Left forelimb (tissue), 1 donor: ENCODE results near the gene QTRT2.

Experiments used
- DNase-seq: peaks from one replicate; pipeline ENCODE4 v3.0.0-alpha.2; 2018; ENCODE audit warnings: low spot score

The QTRT2 gene

GRCh38 chr3:114122027-114122709 is 65.6 kb downstream of the QTRT2 start:
- no peak for DNase-seq

GRCh38 chr3:114126461-114126860 is 69.9 kb downstream of the QTRT2 start:
- DNase-seq = no peak

DNA sequence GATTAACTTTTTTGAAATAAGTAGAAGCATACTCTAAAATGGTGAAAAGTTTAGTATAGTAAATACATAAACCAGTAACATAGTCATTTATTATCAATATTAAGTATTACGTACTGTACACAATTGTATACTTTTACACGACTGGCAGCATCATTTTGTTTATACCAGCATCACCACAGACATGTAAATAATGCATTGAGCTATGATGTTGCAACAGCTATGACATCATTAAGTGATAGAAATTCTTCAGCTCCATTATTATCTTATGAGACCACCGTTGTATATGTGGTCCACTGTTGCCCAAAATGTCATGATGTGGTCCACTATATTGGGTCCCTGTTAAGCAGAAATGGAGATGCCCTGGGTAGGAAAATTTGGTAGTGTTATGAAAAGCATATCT is 71.0 kb downstream of the QTRT2 start:
- DNase-seq = no peak

DNA sequence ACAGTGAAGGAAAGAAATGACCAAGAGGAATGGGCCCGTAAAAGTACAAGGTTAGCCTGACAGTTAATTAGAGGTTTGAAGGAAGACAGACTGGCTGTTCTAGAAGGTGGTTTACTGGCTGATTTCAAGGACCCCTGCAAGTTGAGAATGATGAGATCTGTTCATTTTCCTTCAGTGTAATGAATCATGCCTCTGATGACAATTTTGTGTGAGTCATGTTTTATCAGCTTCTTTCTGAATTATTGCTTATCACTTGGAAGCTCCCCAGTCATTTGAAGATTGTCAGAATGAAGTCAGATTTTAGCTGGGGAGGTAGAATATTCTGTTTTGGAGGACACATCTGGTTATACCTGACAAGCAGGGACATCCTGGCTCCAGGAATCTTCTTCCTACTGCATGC is 71.7 kb downstream of the QTRT2 start:
- no peak for DNase-seq

- DNase-seq = no peak
Measured at GRCh38 chr3:114128826-114129225, 72.3 kb downstream of the QTRT2 start.

GRCh38 chr3:114132500-114132899 is 76.0 kb downstream of the QTRT2 start:
- DNase-seq = no peak

- no peak for DNase-seq
Measured at GRCh38 chr3:114133947-114134346, 77.4 kb downstream of the QTRT2 start.
